Measurements from ENCODE around the gene EXD1.
"Not testable (repeated sequence)": the region's sequence is repeated elsewhere in the genome, so short reads cannot be mapped to it uniquely, and the experiment has no call there.

Gene EXD1

DNA sequence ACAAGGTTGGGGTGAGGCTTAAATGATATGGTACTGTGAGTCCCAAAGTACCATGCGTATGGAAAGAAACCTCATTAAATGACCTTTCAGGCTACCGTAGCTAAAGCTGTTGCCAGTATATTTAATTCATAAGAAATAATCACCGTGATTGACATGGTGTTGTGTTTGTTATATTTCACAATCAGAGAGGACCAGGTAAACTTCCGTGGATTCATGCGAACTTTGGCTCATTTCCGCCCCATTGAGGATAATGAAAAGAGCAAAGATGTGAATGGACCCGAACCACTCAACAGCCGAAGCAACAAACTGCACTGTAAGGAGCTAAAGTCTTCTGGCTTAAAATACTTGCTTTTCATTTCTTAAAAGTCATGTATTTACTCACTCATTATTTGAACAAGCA is 32.0 kb upstream of the EXD1 start:
- no peak for DNase-seq (ENCODE audit: low read depth)
- TF ChIP-seq CTCF (IDR thresholded peaks at IDR 0.05; ENCODE audit: control insufficient read depth, insufficient read depth, low read depth, low read length, missing control alignments) = no peak
- H3K4me3 ChIP-seq (ENCODE audit: control insufficient read depth, low read depth, low read length) = no peak overlapping the region

DNA sequence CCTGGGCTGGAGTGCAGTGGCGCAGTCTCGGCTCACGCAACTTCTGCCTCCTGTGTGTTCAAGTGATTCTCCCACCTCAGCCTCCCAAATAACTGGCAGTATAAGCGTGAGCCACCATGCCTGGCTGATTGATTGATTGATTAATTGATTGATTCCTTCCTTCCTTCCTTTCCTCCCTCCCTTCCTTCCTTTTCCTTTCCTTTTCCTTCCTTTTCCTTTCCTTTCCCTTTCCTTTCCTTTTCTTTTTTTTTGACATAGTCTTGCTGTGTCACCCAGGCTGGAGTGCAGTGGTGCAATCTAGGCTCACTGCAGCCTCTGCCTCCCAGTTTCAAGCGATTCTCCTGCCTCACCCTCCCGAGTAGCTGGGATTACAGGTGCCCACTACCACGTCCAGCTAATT is 30.4 kb upstream of the EXD1 start:
- not testable (repeated sequence) for DNase-seq (ENCODE audit: low read depth); H3K4me3 ChIP-seq (ENCODE audit: control insufficient read depth, low read depth, low read length)

GRCh38 chr15:41259546-41260189 is 29.1 kb upstream of the EXD1 start:
- no peak for DNase-seq (ENCODE audit: low read depth)
- no peak for TF ChIP-seq CTCF (IDR thresholded peaks at IDR 0.05; ENCODE audit: control insufficient read depth, insufficient read depth, low read depth, low read length, missing control alignments)
- H3K4me3 ChIP-seq (ENCODE audit: control insufficient read depth, low read depth, low read length) = no peak overlapping the region

GRCh38 chr15:41258750-41259471 is 28.4 kb upstream of the EXD1 start:
- H3K4me3 ChIP-seq (ENCODE audit: control insufficient read depth, low read depth, low read length) = no peak overlapping the region
- no peak for TF ChIP-seq CTCF (IDR thresholded peaks at IDR 0.05; ENCODE audit: control insufficient read depth, insufficient read depth, low read depth, low read length, missing control alignments)
- peak; percentile 10 for DNase-seq (ENCODE audit: low read depth)

GRCh38 chr15:41256577-41257038 is 26.1 kb upstream of the EXD1 start:
- no peak for TF ChIP-seq CTCF (IDR thresholded peaks at IDR 0.05; ENCODE audit: control insufficient read depth, insufficient read depth, low read depth, low read length, missing control alignments)
- no peak for DNase-seq (ENCODE audit: low read depth)
- H3K4me3 ChIP-seq (ENCODE audit: control insufficient read depth, low read depth, low read length) = no peak overlapping the region

GRCh38 chr15:41256103-41256502 is 25.5 kb upstream of the EXD1 start:
- no peak for DNase-seq (ENCODE audit: low read depth)
- H3K4me3 ChIP-seq (ENCODE audit: control insufficient read depth, low read depth, low read length) = no peak overlapping the region
- no peak for TF ChIP-seq CTCF (IDR thresholded peaks at IDR 0.05; ENCODE audit: control insufficient read depth, insufficient read depth, low read depth, low read length, missing control alignments)

GRCh38 chr15:41254560-41254959 is 24.0 kb upstream of the EXD1 start:
- H3K4me3 ChIP-seq (ENCODE audit: control insufficient read depth, low read depth, low read length) = no peak overlapping the region
- no peak for TF ChIP-seq CTCF (IDR thresholded peaks at IDR 0.05; ENCODE audit: control insufficient read depth, insufficient read depth, low read depth, low read length, missing control alignments)

More at GRCh38 chr15:41254560-41254959, 24.0 kb upstream of the EXD1 start:
- DNase-seq (ENCODE audit: low read depth) = no peak
